ENCODE measurements around the gene SLC4A4. TPM values are rescaled to one million over a fixed set of nuclear protein-coding genes. Genes with fewer than 3 reads are reported as not detected.

The SLC4A4 gene
- total RNA-seq, 4 donors from 2014 or later, result 0.42 to 1.4 (median 0.65) TPM

DNA sequence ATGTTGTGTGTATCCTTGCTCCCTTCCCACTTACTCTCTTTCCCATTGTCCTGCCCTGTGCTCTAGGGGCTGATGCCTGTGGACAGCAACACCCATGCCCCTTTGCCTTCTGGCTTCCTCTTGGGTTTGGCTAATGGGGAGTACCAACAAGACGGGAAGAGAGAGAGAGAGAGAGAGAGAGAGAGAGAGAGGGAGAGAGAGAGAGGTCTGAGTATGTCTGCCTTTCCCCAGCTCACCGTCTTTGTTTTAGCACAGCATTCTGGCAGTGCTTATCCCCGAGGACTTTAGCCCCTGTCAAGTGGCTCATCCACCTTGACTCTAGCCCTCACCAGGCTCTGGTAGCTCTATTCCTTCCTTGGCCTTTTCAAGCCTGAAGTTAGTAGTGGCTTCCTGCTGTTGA lies 128.0 kb downstream of the SLC4A4 start:
- H3K27me3 ChIP-seq, result no peaks in the 10 kb centered on the region
- DNase-seq (no peak), ATAC-seq (no peak)
- no peak for TF ChIP-seq POLR2A (IDR thresholded peaks at IDR 0.05)
- TF ChIP-seq, protein P1, sequence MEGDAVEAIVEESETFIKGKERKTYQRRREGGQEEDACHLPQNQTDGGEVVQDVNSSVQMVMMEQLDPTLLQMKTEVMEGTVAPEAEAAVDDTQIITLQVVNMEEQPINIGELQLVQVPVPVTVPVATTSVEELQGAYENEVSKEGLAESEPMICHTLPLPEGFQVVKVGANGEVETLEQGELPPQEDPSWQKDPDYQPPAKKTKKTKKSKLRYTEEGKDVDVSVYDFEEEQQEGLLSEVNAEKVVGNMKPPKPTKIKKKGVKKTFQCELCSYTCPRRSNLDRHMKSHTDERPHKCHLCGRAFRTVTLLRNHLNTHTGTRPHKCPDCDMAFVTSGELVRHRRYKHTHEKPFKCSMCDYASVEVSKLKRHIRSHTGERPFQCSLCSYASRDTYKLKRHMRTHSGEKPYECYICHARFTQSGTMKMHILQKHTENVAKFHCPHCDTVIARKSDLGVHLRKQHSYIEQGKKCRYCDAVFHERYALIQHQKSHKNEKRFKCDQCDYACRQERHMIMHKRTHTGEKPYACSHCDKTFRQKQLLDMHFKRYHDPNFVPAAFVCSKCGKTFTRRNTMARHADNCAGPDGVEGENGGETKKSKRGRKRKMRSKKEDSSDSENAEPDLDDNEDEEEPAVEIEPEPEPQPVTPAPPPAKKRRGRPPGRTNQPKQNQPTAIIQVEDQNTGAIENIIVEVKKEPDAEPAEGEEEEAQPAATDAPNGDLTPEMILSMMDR (IDR thresholded peaks at IDR 0.05 in 4 of 5, conservative IDR thresholded peaks at IDR 0.05 in 1 of 5), result no peak
- no peaks in the 10 kb centered on the region for H3K9me3 ChIP-seq
- H3K27ac ChIP-seq, result no peak overlapping the region
- intact Hi-C loops (cut with DNase I; ENCODE audit: low total_unique reads), result no loop called here
- in situ Hi-C loops (cut with MboI; ENCODE audit: low sequenced_read_pairs in 4 of 4), result no loop called here
- H3K4me3 ChIP-seq, result no peak overlapping the region
- H3K36me3 ChIP-seq, result no peaks in the 10 kb centered on the region
- no peaks in the 10 kb centered on the region for H3K4me1 ChIP-seq

DNA sequence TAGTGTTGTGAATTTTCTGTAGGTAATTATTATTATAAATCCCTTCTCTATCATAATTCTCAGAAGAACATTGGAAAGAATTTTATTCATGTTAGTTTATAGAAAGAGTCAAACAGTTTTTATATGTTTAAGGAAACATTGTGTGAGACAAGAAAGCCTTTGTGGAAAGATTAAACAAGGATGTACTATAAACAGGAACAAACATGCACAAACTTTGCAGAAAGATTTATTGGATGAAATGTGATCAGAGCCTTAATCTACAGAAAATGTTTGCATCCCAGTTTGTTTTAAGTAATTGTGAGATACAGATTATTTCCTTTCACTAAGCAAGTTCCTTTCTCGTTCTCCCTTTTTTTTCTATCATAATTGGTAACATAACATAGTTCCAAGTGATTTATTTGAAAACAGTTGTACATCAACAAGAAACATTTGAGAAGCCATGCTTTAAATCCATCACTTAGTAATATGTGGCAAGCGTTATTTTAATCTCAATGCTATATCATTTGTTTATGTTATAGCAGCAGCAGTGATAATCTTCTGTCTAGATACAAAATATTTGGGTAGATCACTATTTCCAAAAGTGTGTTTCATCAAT lies 129.4 kb downstream of the SLC4A4 start:
- Histone ChIP-seq H3K27ac (no peak overlapping the region), H3K27me3 (no peaks in the 10 kb centered on the region), H3K4me3 (no peak overlapping the region), H3K4me1 (no peaks in the 10 kb centered on the region), H3K36me3 (no peaks in the 10 kb centered on the region), H3K9me3 (no peaks in the 10 kb centered on the region)
- no peak for DNase-seq
- in situ Hi-C loops (cut with MboI; ENCODE audit: low sequenced_read_pairs in 4 of 4) (no loop called here), intact Hi-C loops (cut with DNase I; ENCODE audit: low total_unique reads) (no loop called here)
- ATAC-seq, result no peak
- TF ChIP-seq, protein P1 (IDR thresholded peaks at IDR 0.05 in 4 of 5, conservative IDR thresholded peaks at IDR 0.05 in 1 of 5), result no peak
- TF ChIP-seq POLR2A (IDR thresholded peaks at IDR 0.05), result no peak

DNA sequence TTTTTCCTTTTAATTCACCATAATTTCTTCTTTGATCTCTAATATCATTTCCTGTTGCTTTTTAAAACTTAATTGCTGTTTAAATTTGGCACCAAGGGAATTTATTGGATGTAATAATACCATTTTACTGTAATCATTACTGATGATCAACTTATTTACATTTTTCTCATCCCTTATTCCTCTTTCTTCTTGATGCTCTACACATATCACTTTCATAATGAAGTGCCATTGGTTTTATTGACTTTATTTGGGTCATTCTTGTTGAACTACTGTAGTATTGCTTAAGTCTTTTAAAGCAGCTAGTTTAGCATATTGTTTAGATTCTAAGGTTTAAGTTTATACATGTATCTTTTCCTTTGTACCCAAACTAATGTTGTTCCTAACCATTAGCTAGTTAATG lies 130.7 kb downstream of the SLC4A4 start:
- no peaks in the 10 kb centered on the region for H3K4me1 ChIP-seq
- DNase-seq, result no peak
- no peaks in the 10 kb centered on the region for H3K36me3 ChIP-seq
- no peak for ATAC-seq
- TF ChIP-seq, protein P1 (IDR thresholded peaks at IDR 0.05 in 4 of 5, conservative IDR thresholded peaks at IDR 0.05 in 1 of 5), result no peak
- TF ChIP-seq POLR2A (IDR thresholded peaks at IDR 0.05), result no peak
- no peaks in the 10 kb centered on the region for H3K27me3 ChIP-seq
- no peaks in the 10 kb centered on the region for H3K9me3 ChIP-seq
- intact Hi-C loops (cut with DNase I; ENCODE audit: low total_unique reads) (no loop called here), in situ Hi-C loops (cut with MboI; ENCODE audit: low sequenced_read_pairs in 4 of 4) (no loop called here)
- H3K4me3 ChIP-seq, result no peak overlapping the region
- H3K27ac ChIP-seq, result no peak overlapping the region

DNA sequence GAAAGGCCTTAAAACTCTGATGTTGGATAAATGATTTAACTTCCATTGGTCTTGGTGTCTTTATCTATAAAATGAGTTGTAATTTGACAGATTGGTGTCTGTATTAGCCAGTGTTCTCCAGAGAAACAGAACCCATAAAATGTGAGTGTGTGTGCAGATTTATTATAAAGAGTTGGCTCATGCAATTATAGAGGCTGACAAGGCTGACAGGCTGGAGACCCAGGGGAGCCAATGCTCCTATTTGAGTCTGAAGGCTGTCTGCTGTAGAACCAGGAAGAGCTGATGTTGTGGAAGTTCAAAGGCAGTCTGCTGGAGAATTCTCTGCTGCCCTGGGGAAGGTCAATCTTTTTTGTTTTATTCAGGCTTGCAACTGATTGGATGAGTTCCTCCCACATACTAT lies 131.7 kb downstream of the SLC4A4 start:
- no peak for ATAC-seq
- TF ChIP-seq, protein P1 (IDR thresholded peaks at IDR 0.05 in 4 of 5, conservative IDR thresholded peaks at IDR 0.05 in 1 of 5), result no peak
- H3K36me3 ChIP-seq, result no peaks in the 10 kb centered on the region
- no peaks in the 10 kb centered on the region for H3K9me3 ChIP-seq
- H3K4me1 ChIP-seq, result no peaks in the 10 kb centered on the region
- H3K27ac ChIP-seq, result no peak overlapping the region
- H3K27me3 ChIP-seq, result no peaks in the 10 kb centered on the region
- in situ Hi-C loops (cut with MboI; ENCODE audit: low sequenced_read_pairs in 4 of 4), result no loop called here
- intact Hi-C loops (cut with DNase I; ENCODE audit: low total_unique reads), result no loop called here
- no peak for DNase-seq
- H3K4me3 ChIP-seq, result no peak overlapping the region

DNA sequence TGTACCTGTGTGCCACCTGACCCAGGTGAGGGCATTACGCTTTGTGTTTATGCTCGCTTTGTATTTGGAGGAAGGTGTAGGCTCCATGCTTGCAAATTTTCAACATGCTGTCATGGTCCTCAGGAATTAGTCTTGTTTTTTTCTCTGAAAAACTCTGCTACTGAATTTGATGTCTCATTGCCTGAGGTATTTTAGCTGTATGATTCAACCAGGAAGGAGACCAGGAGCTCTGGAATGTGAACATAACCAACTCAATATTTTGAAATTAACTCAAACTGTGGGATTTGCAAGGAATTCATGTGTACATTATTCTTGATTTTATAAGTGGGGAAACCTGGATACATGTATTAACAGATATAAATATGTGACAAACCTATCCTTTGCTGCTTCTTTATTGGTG lies 134.1 kb downstream of the SLC4A4 start:
- H3K9me3 ChIP-seq, result no peaks in the 10 kb centered on the region
- H3K27ac ChIP-seq, result no peak overlapping the region
- intact Hi-C loops (cut with DNase I; ENCODE audit: low total_unique reads), result no loop called here
- no peaks in the 10 kb centered on the region for H3K4me1 ChIP-seq
- no peak overlapping the region for H3K4me3 ChIP-seq
- ATAC-seq (no peak), DNase-seq (no peak)
- H3K27me3 ChIP-seq, result no peaks in the 10 kb centered on the region
- in situ Hi-C loops (cut with MboI; ENCODE audit: low sequenced_read_pairs in 4 of 4), result no loop called here
- TF ChIP-seq, protein P1 (IDR thresholded peaks at IDR 0.05 in 4 of 5, conservative IDR thresholded peaks at IDR 0.05 in 1 of 5), result no peak
- no peak for TF ChIP-seq POLR2A (IDR thresholded peaks at IDR 0.05)
- no peaks in the 10 kb centered on the region for H3K36me3 ChIP-seq

All from gastrocnemius medialis (tissue), 4 donors.